GM18867 (cell line): ENCODE data around the gene TAMALIN.

ENCODE experiments used
- ATAC-seq: cut with Tn5 transposase; IDR thresholded peaks from one replicate; pipeline ENCODE4 v1.9.1; 2021; ENCODE audit warnings: mild to moderate bottlenecking, moderate library complexity; ENCODE audit not compliant: unreplicated experiment

Gene TAMALIN

GRCh38 chr12:51980809-51981127 is 26.0 kb upstream of the TAMALIN start:
- ATAC-seq, result no peak

- ATAC-seq, result no peak
Measured at GRCh38 chr12:51984657-51985056, 22.1 kb upstream of the TAMALIN start.

- ATAC-seq, result no peak
Measured at GRCh38 chr12:51985154-51985835, 21.5 kb upstream of the TAMALIN start.

GRCh38 chr12:51986834-51987233 is 19.9 kb upstream of the TAMALIN start:
- no peak for ATAC-seq

GRCh38 chr12:51992246-51992645 is 14.5 kb upstream of the TAMALIN start:
- no peak for ATAC-seq

- ATAC-seq, result no peak
Measured at GRCh38 chr12:51994539-51994820, 12.3 kb upstream of the TAMALIN start.

- ATAC-seq, result no peak
Measured at GRCh38 chr12:51994959-51995358, 11.8 kb upstream of the TAMALIN start.

GRCh38 chr12:51997136-51997535 is 9.6 kb upstream of the TAMALIN start:
- ATAC-seq, result no peak

GRCh38 chr12:52003016-52003550 is 3.7 kb upstream of the TAMALIN start:
- no peak for ATAC-seq

- ATAC-seq, result no peak
Measured at GRCh38 chr12:52003591-52003990, 3.2 kb upstream of the TAMALIN start.

GRCh38 chr12:52004042-52004648 is 2.6 kb upstream of the TAMALIN start:
- no peak for ATAC-seq

GRCh38 chr12:52005218-52005902 is 1.4 kb upstream of the TAMALIN start:
- ATAC-seq, result no peak

- ATAC-seq, result peak; percentile 86
Measured at GRCh38 chr12:52005903-52006703, 643 bp upstream of the TAMALIN start.

GRCh38 chr12:52007158-52007921 is 594 bp downstream of the TAMALIN start:
- ATAC-seq, result no peak

- ATAC-seq, result no peak
Measured at GRCh38 chr12:52007982-52008510, 1.3 kb downstream of the TAMALIN start.

GRCh38 chr12:52009081-52009751 is 2.5 kb downstream of the TAMALIN start:
- no peak for ATAC-seq

- no peak for ATAC-seq
Measured at GRCh38 chr12:52010152-52010622, 3.4 kb downstream of the TAMALIN start.

GRCh38 chr12:52010692-52011601 is 4.2 kb downstream of the TAMALIN start:
- ATAC-seq, result no peak
